ENCODE data around the gene ATG13.

DNA sequence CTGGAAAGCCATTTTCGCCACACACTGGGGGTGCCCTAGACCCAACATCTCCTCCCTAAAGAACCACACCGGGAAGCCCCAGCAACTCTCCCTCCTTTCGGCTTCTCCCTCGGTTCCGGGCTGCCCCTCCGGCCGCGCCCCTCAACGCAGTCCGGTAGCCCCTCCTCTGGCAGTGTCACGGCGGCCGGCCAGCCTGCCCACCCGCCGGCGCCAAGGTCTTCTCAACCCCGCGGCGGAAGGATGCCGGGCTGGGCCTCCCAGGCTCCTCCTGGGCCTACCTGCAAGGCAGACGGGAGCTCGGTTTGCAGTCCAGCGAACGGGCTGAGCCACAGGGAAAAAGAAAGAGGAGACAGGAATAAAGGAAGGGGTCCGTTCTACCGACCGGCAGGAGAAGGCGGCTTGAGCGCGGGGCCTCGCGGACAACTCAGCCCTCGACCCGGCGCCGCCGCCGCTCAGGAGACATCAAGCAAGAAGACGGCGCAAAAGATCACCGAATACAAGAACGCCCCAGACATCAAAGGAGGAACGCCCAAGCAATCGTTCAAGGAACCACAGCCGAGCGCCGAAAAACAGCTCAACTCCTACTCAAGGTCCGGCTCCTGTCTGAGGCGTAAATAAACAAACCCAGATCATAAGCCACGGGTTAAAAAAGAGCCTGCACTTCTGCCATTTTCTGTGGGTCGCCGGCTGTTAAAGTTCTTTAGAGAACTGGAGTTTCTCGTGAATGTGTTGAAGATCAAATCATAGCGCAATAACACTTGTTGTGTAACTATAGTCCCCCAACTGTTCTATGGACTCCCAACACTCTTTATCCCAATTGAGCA, 23.6 kb upstream of the ATG13 start, which contains the start of gene AMBRA1:
- TF ChIP-seq EP300 (IDR thresholded peaks at IDR 0.05; ENCODE audit: borderline replicate concordance): no peak; the same call in 1 of the 2 replicates
- TF ChIP-seq, protein P1, sequence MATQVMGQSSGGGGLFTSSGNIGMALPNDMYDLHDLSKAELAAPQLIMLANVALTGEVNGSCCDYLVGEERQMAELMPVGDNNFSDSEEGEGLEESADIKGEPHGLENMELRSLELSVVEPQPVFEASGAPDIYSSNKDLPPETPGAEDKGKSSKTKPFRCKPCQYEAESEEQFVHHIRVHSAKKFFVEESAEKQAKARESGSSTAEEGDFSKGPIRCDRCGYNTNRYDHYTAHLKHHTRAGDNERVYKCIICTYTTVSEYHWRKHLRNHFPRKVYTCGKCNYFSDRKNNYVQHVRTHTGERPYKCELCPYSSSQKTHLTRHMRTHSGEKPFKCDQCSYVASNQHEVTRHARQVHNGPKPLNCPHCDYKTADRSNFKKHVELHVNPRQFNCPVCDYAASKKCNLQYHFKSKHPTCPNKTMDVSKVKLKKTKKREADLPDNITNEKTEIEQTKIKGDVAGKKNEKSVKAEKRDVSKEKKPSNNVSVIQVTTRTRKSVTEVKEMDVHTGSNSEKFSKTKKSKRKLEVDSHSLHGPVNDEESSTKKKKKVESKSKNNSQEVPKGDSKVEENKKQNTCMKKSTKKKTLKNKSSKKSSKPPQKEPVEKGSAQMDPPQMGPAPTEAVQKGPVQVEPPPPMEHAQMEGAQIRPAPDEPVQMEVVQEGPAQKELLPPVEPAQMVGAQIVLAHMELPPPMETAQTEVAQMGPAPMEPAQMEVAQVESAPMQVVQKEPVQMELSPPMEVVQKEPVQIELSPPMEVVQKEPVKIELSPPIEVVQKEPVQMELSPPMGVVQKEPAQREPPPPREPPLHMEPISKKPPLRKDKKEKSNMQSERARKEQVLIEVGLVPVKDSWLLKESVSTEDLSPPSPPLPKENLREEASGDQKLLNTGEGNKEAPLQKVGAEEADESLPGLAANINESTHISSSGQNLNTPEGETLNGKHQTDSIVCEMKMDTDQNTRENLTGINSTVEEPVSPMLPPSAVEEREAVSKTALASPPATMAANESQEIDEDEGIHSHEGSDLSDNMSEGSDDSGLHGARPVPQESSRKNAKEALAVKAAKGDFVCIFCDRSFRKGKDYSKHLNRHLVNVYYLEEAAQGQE (IDR thresholded peaks at IDR 0.05; ENCODE audit: low read depth): no peak
- TF ChIP-seq YY1 (IDR thresholded peaks at IDR 0.05; ENCODE audit: low read depth): peak; percentile 84
- no peak for TF ChIP-seq CEBPB (IDR thresholded peaks at IDR 0.05)
- no peak for TF ChIP-seq EGR1 (IDR thresholded peaks at IDR 0.05)
- peak; percentile 38; the same call in 1 of the 2 replicates for TF ChIP-seq TCF12 (IDR thresholded peaks at IDR 0.05; ENCODE audit: low read depth)
- no peak; the same call in 1 of the 2 replicates for TF ChIP-seq CREB1 (IDR thresholded peaks at IDR 0.05; ENCODE audit: low read depth)
- TF ChIP-seq TAF1 (IDR thresholded peaks at IDR 0.05; ENCODE audit: low read depth): peak; percentile 60
- TF ChIP-seq, protein P2, sequence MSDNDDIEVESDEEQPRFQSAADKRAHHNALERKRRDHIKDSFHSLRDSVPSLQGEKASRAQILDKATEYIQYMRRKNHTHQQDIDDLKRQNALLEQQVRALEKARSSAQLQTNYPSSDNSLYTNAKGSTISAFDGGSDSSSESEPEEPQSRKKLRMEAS (IDR thresholded peaks at IDR 0.05): peak; percentile 77
- TF ChIP-seq RAD21 (IDR thresholded peaks at IDR 0.05; ENCODE audit: low read depth): no peak
- no peak for TF ChIP-seq NFIC (IDR thresholded peaks at IDR 0.05)
- TF ChIP-seq, protein P3, sequence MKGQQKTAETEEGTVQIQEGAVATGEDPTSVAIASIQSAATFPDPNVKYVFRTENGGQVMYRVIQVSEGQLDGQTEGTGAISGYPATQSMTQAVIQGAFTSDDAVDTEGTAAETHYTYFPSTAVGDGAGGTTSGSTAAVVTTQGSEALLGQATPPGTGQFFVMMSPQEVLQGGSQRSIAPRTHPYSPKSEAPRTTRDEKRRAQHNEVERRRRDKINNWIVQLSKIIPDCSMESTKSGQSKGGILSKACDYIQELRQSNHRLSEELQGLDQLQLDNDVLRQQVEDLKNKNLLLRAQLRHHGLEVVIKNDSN (IDR thresholded peaks at IDR 0.05): no peak
